Left lobe of liver (tissue), 2 donors: ENCODE results near the gene BEND5. TPM values are rescaled to one million over a fixed set of nuclear protein-coding genes. Genes with fewer than 3 reads are reported as not detected.

Experiments used
- ATAC-seq: fragments of 200-7000 bp; cut with Tn5 transposase; one replicate; pipeline ENCODE4 v1.9.1; 2020; ENCODE audit warnings: mild to moderate bottlenecking, moderate library complexity
- DNase-seq: peaks from one replicate; pipeline ENCODE4 v3.0.0-alpha.2; 2020; ENCODE audit warnings: low spot score
- total RNA-seq: library from RNA; stranded (reverse); gene quantifications from one replicate; pipeline ENCODE4 v1.2.1, GENCODE V29; 2021
- donor health status: DM: no; HTN: no; CAD: no; lungs with moderate emphysema.
- donor health status: DM: no; HTN: yes; CAD: no.

BEND5 gene
- total RNA-seq, 1 donor from 2014 or later: 0.20 TPM

GRCh38 chr1:48683839-48684238 is 92.9 kb downstream of the BEND5 start:
- DNase-seq (no peak), ATAC-seq (no peak)

GRCh38 chr1:48681476-48682305 is 95.0 kb downstream of the BEND5 start:
- ATAC-seq (no peak), DNase-seq (no peak)

- peak; percentile 49 for ATAC-seq
- peak; percentile 71 for DNase-seq
These were observed 96.2 kb downstream of the BEND5 start for GRCh38 chr1:48680411-48681035.

- ATAC-seq (peak; percentile 32), DNase-seq (no peak)
These were observed 96.8 kb downstream of the BEND5 start for GRCh38 chr1:48679859-48680258.

DNA sequence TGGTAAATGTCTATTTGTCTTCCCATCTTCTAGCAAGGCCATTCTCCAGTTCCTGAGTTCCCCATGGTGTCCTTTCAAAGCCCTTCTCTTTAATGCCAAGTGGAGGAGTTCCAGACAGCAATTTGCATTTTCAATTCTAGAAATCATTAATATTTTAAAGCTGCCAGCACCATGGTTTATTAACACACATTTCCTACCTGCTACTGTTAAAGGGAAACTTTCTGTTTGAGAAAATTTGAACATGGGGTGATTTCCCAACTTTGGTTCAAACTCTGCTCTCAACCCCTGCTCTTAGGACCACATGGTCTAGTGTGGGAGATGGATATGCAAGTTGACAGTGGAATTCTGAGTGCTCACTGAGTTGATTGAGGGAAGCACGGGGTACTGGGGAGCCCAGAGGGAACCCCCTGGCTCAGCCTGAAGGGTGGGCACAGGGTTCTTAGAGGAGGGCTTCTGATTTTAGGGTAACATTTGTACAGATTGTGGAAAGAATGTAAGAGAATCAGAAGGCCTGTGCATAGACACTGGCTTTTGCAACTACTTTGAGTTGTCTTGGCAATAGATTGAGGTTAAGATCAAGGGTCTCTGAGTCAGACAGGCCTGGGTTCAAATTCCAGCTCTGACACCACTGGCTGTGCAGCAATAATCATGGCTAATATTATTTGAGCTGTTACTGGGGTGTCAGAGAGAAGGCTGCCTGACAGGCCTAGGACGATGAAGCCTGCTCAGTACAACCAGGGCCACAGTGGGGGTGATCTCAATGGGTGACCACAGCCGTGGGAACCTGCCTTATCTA is 97.8 kb downstream of the BEND5 start:
- DNase-seq (no peak), ATAC-seq (peak; percentile 19)
